Colon (tissue), 2 donors: ENCODE results near the gene GMPPA.

Source experiments
- FAIRE-seq: peaks from 2 replicates; lab custom pipeline; 2012; peaks lifted over from hg19 to GRCh38; lab: Jason Lieb, UNC
- donor health status: control.
- donor health status: control.

Gene GMPPA

DNA sequence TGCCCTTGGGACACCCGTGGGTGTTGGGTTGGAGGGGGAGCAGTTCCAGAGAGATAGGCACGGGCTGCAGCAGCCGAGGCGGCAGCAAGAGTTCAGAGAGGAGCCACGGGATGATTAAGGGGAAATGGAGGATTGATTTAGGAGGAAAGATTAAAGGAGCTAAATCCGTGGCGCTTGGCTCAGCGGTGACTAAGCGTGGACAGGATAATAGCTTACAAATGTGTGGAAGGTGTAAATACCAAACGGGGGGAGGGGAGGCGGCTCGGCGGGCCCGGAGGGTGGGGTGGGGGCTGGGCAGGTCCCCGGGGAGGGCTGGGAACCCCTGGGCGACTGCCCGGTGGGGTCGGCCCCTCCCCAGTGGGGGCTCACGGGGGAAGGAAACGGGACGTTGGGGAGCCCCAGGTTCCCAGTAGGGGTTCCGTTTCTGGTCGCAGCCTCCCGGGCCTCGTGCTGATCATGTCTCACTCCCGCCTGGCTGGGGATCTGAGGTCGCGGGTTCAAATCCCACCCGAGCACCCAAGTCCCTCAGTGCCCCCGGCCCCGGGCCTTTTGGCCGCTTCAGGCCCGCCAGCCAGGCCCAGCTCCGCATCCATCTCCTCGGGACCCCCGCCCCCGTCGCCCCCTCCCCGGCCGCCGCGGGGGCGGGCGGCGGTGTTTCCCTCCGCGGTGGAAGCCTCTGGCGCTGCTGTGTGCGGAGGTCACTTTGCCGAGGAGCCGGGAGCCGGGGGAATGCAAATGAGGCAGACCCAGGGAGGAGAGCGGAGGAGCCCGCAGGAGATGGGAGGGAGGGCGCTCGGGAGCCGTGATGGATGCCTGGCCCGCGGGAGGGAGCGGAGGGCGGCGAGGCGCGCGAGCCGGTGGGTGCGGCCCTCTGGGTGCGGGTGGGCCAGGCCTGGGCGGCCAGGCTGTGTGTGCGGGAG, 23.7 kb downstream of the GMPPA start:
- FAIRE-seq, result no peak

DNA sequence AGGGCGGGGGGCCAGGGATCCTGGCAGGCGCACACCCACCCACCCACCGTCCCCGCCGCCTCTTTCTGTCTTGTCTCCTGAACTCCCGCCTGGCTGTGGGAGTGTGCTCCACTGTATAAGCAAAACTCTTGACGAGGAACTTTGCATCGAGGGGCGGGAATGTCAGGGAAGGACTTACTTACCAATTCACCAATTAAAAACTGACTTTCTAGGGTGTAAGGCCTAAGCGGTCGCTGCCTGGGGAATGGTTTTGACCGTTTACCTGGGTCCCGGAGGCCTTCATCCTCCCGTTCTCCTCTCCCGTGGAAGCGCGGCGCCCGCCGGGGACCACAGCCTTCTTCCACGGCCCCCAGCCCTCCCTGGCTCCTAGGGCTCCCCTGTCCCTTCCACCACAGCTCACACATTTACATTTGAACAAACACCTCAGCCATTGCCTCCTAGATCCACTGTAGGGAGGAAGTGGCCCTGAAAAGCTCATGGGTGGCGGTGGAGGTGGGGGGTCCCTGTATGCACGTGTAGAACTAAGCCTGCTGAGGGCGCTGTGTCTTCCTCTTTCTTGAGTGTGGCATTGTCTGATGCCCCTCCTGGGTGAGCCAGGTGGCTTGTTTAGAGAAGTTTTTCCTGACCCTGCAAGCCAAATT, 24.5 kb downstream of the GMPPA start:
- FAIRE-seq, result no peak

DNA sequence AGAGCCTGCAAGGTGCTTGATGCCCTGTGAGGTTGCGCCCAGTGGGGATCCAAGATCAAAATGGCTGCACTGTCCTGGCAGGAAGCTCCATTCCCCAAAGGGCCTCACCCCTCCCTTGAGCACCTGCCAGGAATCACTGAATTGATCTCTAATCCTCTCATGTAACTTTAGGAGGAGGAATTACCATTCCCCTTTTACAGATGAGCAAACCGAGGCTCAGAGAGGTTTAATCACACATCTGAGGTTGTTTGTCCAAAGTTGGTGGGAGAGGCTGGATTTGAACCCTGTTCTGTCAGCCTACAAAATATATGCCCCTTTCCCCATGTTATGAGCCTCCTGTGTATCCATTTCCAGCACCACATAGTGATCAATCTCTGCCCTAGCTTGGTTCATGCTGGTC, 26.1 kb downstream of the GMPPA start:
- FAIRE-seq, result no peak

DNA sequence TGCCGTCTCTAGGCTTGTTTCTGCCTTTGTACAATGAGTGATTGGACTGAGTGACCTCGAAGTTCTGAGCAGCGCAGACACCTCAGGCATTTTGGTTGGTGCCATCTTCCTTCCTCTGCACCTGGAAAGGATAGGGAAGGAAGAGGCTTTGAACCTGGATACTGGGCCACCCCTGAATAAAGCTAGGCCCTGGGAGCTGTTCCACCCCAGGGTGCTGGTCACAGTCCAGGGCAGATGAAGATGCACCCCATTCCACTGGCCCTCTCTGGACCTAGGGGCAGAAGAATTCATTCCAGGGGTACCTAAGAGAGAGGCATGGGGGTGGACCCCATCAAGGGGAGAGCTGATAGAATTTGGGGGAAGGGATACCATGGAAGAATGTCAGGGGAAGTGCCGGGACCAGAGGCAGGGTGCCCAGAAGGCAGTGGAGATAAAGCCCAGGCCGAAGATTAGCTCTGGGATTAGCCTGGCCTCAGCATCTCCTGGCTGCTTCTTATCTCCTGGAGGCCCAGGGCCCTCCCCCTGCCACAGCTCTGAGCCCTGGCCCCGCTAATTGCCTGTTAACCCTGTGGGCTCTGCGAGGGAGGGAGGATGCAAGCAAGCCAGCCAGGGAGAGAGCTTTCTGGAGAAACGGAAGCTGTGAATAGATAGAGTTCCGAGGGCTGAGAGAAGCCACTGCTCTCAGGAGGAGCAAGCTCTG, 27.0 kb downstream of the GMPPA start:
- no peak for FAIRE-seq

DNA sequence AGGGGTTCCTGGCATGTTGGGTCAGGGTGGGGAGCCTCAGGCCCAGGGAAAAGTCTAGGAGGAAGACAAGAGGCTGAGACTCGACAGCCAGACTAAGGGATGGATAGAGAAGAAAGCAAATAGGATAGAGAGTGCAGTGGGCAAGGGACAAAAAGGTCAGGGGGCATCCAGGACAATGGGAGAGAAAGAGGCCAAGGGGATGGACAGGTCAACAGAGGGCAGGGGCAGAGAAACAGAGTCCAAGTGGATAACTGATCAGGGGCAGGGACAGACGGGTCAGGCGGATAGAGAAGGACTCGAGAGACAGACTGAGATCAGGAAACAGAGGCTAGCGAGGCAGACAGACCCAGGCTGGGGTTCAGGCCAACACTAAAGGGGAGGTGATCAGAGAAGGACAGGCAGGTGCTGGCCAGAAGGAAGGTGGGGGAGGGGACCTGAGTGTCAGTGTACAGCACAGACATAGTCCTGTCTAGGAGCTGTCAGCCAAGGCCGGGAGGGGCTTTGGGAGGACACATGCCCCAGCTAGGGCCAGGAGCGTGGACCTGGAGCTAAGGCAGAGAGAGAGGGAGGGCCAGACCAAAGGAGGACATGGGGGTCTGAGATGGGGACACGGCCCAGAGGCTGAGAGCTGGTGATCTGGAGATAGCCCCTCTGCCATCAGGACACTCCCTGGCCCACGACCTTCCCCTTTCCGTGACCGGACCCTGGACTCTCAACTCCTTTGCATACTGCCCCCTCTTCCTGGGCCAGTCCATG, 27.8 kb downstream of the GMPPA start:
- FAIRE-seq, result no peak

DNA sequence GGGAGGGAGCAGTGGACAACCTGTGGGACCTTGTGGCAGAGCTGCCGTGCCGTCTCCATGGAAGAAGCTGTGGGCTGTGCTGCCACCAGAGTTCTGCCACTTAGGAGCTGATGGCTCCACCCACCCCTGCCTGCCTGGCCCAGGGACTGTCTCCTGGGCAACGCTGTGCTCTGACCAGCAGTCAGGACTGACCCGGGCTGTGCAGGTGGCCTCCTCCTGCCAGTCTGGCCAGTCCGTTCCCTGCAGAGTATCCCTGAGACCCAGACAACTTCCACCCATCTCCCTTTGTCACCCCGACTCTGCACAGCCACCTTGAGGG, 28.3 kb downstream of the GMPPA start:
- FAIRE-seq, result no peak

DNA sequence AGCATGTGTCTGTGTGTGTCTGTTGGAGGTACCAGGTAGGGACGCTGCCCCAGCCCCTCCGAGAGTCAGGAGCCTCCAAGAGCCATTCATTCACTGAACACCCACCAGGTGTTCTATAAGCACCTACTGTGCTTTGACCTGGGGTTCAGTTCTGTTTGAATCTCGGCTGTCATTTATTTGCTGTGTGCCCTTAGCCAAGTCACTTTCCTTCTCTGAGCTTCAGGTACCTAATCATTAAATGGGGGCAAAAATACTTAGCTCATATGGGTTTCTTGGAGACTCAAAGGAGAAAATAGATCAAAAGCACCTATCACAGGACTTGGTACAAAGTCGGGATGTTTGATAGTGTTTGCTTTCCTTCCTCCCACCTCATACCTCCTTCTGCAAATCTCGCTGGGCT, 28.8 kb downstream of the GMPPA start:
- no peak for FAIRE-seq

DNA sequence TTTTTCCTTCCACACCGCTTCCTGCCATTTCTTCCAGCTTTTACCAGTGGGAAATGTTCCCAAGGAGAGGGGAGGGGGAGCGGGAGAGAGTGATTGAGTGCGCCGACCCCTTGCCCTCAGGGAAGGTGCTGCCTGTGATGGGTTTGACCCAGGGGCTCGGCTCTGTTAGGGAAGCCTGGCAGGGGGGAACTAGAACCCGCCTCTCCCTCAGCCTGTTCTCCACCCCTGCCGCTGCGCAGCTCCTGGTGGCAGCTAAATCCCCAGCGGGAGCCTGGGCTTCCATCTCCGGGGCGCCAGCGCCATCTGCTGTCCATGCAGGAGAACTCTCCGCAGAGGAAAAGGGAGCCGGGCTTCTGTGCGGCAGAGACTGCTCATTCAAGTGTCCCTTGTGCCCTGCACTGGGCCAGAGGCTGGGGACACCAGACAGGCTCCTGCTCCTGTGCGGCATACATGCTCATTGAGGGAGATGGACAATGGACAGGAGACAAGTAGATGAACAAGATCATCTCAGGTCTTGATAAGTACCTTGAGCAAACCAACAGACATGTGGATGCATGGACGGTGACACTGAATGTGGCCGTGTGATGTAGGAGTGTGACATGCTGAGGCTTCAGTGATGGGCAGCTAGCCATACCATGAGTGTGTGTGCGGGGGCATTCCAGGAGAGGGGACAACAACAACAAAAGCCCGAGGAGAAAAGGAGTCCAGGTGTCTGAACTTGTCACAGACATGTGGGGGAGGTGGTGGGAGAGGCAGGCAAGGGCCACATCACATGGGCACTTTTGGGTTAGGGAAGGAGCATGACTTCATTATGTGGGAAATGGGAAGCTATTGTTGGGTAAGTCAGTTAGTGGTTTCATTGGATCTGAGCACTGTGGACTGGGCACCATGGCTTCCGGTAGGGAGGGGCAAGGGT, 31.6 kb downstream of the GMPPA start:
- FAIRE-seq, result no peak

DNA sequence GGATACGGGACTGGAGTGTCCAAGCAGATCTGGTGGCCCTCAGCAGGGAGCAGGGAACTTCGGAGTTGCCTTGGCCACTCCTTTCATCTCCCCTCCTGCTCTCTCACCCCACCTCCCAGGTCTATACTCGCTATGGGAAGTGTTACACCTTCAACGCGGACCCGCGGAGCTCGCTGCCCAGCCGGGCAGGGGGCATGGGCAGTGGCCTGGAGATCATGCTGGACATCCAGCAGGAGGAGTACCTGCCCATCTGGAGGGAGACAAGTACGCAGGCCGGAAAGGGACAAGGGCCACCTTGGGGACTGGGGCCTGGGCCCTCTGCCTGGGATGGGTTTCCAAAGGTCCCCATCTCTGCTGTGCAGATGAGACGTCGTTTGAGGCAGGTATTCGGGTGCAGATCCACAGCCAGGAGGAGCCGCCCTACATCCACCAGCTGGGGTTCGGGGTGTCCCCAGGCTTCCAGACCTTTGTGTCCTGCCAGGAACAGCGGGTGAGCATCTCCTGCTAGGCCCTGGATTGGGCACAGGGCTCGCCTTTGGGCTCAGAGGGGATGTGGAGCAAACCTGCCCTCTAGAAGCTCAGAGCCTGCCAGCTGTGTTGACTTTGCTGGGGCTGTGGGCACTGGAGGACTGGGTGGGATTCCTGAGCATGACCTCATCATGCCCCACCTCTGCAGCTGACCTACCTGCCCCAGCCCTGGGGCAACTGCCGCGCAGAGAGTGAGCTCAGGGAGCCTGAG, 33.1 kb downstream of the GMPPA start:
- FAIRE-seq, result no peak

DNA sequence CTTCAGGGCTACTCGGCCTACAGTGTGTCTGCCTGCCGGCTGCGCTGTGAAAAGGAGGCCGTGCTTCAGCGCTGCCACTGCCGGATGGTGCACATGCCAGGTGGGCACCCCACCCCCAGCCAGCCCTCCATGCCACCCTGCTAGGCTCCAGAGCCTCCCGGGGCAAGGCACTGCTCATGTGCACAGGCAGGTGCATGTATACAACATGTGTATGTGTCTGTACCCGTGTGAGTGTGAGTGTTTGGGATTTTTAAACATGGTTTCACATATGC, 33.6 kb downstream of the GMPPA start:
- no peak for FAIRE-seq

DNA sequence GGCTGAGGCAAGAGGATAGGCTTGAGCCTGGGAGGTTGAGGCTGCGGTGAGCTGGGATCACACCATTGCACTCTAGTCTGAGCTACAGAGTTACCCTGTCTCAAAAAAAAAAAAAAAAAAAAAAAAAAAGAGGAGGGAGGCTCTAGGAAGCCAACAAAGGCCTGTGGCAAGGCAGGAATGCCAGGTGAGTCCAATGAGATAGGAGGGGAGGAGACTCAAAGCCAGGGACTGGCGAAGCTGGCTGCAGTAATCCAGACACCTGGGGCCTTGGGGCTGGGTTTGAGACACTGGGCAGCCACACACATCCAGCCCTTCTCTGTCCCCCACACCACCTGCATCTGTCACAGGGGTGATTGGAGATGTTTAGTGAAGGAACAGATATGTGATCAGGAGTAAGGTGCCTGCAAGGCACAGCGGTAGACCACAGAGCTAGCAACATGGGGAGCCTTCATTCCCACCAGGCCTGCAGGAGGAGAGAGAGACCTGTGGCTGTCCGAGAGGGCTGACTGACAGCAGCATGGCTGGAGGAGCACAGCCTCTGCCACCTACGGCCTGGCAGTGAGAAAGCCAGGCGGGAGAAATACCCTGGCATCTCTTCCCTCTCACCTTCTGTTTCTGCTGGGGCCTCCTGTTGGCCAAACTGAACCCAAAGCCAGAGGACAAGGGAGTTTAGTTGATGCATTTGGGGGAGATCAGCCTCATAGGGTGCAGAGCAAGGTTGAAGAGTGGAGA, 35.4 kb downstream of the GMPPA start:
- FAIRE-seq, result no peak

DNA sequence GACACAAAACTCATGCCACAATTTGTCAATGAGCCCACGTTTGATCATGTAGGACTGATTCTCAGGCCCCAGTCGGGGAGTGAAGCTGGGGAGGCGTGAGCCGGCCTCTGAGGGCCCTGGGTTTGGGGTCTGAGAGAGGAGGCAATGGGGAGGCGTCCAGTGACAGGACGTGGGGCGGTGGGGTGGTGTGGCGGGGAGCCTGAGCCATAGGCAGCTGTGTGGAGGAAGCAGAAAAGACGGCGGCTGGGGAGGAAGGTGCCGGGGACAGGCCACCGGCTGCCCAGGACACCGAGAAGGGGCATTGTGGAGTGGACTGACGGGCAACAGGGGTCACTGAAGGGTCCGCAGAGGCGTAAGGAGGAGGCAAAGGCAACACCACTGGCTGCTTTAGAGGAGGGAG, 37.7 kb downstream of the GMPPA start:
- no peak for FAIRE-seq

DNA sequence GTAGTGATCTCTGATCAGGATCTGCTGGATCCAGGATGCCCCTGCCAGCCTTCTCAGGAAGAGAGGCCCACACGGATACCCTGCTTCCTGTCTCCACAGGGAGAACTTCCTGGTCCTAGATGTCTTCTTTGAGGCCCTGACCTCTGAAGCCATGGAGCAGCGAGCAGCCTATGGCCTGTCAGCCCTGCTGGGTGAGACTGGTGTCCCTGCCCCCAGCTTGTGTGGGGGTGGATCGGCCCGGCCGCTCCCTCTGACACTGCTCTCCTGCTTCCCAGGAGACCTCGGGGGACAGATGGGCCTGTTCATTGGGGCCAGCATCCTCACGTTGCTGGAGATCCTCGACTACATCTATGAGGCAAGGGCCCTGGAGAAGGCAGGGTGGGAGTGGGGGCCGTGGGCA, 38.3 kb downstream of the GMPPA start:
- FAIRE-seq, result no peak

DNA sequence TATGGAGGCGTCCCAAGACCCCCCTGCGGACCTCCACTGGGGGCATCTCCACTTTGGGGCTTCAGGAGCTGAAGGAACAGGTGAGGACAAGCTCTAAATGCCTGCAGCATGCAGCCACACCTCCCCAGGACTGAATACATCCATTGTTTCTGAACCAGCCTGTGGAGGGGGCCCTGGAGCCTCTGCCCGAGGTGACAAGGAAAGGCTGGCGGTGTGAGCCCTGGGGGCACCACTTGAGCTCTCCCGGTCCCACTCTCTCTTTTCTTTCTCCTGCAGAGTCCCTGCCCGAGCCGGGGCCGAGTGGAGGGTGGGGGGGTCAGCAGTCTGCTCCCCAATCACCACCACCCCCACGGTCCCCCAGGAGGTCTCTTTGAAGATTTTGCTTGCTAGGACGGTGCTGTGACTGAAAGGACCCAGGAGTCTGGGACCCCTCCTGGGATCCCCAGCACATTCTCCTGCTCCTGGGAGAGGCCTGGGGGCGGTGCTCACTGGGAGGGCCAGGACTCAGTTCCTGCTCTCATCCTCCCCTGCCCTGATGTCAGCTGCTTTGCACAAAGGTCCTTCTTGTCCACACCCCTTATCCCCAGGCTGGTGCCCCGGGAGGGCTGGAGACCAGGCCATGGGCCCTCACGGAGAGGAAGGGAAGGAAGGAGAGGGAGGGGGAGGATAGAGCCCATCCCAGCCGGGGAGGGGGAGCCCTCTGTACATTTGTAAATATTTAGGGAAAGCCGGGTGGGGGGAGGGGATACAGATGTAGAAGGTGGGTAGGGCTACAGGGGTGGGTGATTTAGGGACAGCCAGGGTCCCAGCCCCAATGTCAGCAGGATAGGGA, 39.2 kb downstream of the GMPPA start:
- FAIRE-seq, result no peak

DNA sequence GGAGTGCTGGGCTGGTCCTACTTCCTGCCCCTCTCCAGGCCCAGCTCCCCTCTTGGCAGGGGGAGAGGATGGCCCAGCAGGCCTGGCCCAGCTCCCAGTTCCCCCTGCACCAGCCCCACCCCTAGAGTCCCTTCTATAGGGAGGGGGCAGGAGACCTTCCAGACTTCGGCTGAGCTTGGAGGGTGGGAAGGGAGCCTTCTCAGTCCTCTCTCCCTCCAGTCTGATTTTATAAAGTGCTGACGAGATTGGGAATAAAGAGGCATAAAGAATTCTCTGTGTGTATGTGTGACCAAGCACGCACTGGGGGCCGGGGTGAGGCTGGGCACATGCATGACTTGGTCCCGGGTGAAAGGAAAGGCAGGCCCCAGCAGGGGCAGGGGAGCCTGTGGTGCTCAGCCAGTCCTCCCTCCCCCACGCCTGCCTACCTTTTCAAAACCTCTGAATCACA, 39.8 kb downstream of the GMPPA start:
- FAIRE-seq, result no peak

DNA sequence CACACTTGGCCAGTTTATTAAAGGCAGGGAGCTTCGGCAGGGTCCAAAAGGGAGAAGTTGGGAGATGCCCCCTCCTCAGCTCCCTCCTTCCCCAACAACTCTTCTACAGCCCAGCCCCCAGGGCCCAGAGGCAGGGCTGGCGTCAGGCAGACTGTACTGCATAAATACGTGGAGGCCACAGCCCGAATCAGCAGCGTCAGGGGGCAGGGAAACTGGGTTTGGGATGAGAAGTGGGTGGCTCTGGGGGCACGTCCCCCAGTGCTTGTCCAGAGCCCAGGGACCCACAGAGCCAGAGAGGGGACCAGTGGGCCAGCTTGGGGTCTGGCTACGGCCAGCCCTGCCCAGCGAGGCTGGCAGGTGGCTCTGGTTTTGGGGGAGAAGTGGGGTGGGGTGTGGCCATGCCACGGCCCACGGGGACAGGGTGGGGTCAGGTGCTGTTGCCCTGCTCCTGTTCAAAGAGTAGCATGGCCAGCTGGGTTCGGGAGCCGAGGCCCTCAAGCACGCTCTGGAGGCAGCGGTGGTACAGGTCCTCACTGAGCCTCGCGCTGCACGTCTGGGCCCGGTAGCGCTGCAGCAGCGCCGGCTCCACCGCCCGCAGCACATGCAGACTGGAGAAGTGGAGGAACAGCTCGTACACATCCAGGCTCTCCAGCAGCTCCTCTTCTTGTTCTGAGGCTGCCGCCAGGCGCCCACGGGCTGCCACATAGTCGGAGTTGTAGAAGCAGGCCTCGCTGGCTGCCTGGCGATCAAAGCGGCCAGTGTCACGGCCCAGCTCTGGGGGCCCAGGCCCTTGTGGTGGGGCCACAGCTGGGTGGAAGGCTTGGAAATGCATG, 40.5 kb downstream of the GMPPA start:
- FAIRE-seq, result no peak

DNA sequence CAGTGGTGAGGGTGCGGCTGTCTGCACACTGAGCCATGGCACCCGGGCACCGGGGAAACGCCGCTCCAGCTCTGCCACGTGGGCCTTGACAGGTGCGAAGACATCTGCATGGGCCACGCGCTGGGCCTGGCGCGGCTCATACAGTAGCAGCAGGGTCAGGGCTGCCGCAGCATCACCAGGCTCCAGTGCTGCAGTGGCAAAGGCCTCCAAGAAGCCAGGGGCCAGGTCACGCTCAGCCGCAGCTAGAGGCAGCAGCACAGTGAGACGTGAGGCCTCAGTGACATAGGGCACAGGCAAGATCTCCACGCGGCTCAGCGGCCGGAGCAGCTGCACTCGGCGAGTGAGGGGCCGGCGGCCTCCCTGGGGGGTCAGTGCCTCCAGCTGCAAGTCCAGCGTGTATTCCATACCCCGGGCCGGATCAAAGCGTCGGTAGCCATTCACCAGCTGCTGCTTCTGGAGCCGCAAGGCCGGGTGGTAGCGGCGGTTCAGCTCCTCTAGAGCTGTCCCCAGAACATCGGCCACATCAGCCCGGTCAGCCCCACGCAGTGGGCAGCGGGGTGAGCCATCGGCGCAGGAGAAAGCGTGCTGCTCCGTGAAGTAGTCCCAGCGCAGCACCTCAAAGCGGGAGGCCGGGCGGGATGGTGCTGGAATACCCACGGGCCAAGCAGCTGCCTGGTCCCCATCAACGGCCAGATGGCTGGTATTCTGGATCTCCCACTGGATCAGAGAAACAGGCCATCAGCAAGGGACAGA, 41.4 kb downstream of the GMPPA start:
- no peak for FAIRE-seq
